ENCODE data around the gene GPRIN2.
"Not testable (repeated sequence)": the region's sequence is repeated elsewhere in the genome, so short reads cannot be mapped to it uniquely, and the experiment has no call there.

Gene GPRIN2

DNA sequence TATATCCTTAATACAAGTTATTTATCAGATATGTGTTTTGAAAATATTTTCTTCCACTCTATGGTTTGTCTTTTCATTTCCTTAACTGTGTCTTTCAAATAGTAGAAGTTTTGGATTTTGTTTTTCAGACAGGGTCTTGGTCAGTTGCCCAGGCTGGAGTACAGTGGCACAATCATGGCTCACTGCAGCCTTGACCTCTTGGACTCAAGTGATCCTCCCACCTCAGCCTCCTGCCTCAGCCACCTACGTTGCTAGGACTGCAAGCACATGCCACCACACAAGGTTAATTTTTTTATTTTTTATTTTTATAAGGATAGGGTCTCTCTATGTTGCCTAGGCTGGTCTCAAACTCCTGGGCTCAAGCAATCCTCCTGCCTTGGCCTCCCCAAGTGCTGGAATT, 24.2 kb downstream of the GPRIN2 start:
- DNase-seq: not testable (repeated sequence)

DNA sequence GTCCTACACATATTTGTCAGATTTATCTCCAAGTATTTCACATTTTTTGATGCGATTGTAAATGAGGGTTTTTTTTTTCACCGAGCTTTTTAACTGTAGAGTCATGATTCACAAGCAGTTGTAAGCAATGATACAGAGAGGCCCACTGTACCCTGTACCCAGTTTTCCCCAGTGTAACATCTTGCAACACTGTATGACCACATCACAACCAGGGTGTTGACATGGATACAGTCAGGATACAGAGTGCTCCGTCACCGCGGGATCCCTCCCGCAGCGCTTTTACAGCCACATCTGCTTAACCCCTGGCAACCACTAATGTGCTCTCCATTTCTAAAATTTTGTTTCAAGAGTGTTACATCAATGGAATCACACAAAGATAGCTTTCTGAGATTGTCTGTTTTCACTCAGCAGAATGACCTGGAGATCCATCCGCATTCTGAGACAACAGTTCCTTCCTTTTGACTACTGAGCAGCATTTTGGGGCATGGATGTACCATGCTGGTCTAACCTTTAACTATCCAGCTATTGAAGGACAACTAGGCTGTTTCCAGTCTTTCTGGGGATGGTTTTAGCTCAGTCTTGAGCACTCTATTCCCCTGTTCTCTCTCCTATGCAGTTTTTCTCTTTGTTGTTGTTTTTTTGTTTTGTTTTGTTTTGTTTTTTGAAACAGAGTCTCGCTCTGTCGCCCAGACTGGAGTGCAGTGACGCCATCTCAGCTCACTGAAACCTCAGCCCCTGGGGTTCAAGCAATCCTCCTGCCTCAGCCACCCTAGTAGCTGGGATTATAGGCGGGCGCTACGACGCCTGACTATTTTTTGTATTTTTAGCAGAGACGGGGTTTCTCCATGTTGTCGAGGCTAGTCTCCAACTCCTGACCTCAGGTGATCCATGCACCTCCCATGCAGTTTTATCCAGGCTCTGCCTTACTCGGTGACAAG, 25.9 kb downstream of the GPRIN2 start:
- no peak for DNase-seq

DNA sequence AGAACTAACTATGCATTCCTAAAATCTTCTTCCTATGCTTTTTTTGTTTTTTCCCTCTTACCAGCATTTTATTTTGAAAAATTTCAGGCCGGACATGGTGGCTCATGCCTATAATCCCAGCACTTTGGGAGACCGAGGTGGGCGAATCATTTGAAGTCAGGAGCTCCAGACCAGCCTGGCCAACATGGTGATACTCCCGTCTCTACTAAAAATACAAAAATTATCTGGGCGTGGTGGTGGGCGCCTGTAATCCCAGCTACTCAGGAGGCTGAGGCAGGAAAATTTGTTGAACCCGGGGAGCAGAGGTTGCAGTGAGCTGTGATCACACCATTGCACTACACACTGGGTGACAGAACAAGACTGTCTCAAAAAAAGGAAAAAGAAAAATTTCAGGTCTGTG, 26.7 kb downstream of the GPRIN2 start:
- not testable (repeated sequence) for DNase-seq

DNA sequence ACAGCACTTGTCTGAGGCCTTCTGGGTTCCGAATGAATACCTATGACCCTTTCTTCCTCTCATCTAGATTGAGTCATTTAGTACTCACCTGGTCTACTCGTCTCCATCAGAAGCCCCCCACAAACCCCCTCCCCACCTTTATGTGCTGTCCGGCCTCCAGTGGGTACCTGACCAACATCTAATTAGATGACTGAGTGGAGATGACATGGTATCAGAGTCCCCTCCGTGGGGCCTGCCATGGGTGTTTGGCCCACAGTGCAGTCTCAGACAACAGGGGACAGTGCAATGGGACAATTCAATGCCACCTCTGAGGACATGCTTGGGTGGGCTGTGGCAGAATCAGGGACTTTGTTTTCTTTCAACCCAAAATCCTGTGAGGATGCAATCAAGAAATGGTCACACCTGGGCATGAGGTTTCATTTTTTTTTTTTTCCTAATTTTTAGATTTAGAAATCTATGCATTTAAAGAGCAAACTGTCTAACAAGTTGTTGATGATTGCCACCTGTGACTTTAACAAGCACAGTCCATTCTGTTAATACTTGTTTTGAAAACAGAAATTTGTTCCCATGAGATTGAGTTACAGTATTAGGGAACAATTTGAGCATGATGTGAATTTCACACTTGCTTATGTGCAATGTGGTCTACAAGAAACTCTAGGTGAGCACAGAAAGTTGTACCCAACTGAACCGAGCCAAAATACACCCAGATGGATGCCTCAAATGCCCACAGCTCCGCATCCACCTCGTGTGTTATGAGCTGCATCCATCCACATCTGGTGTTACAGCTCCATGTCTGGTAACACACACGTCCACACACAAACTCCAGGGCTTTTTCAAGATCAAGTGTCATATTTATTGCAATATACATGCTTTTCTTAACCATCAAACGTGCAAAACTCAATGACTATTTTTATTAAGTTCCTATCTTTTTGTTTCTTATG, 27.5 kb downstream of the GPRIN2 start:
- DNase-seq: no peak

DNA sequence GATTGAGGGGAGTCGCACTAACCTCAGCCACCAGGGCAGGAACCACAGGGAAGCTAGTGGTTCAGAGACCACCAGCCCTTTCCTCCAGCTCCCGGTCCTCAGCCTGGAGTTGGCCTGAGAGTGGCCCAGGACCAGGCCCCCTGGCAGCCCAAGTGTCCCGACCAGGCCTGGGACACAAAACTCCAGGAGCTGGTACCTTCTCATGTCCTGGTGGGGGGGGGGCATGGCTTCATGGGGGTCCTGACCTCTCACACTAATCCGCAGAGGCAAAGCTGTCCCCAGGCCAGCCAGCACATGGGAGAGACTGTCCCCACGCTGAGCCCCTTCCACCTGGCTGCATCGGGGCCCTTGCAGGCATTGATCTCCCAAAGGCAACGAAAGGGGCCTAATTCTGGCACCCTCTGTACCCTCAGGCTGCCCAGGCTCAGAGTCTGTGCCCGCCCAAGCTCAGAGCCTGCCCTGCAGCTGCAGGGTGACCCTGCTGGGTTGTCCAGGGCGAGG, 28.2 kb downstream of the GPRIN2 start:
- no peak for DNase-seq

DNA sequence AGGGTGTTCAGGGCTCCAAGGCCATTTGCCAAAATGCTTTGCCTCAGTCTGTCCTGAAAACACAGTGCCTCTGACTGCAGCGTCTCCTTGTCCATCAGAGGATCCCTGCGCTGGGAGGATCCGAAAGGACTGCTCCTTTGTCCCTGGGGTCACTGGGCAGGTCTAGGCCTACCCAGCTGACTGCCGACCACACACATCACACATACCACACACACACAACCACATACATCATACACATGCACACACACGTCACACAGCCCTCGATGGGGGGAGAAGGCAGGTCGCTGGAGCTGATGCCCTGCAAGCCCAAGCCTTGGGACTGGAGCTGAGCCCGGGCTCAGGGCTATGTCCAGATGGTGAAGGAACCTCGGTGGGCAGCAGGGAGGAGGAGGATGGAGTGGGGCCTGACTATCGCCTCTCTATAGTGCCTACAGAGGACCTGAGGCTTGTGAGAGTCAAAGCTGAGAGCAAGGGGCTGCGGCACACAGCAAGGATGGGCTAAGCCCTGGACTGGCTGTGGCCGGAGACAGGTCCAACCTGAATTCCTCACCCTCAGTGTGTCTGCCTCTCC, 29.1 kb downstream of the GPRIN2 start:
- DNase-seq: no peak

DNA sequence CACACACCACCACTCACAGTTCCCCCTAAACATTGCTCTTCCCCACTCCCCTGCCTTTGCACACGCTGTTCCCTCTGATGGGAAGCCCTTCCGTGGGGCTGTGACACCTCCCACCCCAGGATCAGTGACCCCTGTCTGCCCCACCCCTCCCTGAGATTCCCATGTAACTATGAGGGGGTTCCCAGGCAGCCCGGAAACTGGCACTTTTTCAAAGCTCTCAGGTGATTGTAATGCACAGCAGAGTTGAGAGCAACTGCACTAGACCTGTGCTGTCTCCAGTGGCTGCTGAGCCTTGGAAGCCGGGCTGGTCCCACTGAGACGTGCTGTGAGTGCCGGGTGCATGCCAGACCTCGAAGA, 29.8 kb downstream of the GPRIN2 start:
- DNase-seq: no peak

DNA sequence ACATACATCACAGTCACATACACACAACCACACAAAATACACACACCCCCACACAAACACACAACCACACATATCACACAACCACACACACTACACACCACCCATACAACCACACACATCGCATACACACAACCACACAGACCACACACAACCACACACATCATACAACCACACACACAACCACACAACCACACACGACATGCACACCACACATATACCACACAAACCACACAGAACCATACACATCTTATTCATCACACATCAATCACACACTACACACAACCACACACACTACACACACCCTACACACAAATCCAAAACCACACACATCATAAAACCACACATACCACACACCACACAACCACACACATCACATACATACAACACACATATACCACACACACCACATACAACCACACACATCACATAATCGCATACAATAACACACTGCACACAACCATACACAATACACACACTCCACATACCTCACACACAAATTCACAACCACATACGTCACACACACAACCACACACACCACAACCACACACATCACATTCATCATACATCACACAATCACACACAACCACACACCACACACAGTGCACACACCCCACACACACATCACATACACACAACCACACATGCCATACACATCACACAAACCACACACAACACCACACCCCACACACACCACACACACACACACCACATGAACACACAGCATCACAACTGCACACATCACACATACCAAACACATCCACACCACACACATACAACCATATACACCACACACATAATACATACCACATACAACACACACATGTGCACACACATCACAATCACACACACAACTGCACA, 30.4 kb downstream of the GPRIN2 start:
- no peak for DNase-seq

DNA sequence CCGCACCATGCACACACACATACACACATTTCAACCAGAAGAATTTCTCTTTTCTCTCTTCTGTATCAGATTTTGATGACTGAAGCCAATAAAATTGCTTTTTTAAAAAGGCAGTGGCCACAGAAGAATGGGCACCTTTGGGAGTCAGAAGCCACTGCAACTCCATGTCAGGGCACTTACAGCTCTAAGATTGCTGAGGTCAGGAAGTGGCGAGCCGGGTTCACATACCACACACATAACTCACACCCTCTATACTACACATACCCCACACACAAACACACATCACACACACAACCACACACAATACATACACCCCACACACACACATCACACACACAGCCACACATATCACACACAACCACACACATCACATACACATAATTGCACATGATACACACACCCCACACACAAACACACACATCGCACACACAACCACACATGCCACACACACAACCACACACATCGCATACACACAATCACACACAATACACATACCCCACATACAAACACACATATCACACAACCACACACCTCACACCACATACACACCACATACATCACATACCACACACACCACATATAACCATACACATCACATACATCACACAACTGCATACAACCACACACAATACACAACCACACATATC, 31.2 kb downstream of the GPRIN2 start:
- DNase-seq: no peak

DNA sequence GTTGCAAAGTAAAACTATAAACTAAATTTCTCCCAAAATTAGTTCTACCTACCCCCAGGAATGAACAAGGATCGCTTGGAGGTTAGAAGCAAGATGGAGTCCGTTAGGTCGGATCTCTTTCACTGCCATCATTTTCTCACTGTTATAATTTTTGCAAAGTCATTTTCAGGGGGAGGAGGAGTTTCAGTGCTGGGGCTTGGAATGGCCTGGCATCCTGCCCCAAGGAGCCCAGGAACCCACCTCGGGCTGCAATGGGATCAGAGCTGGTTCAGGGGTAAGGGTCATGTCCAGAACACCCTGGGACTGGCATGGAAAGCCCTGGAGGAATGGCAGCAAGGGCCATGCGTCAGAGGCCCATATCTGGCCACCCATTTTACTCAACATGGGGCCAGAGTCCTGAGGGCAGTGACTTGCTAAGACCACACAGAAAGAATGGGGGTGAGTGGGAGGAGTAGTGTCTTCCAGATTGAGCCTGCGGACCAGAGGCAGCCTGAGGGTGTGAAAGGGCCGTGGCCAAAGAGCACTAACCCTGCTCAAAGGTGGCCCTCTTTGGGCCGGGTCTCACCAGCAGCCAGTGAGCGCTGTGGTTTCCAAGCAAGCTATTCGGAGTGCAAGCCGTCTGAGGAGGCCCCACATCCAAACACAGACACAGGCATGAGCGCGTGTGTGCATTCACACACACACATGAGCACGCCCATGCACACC, 31.8 kb downstream of the GPRIN2 start:
- DNase-seq: no peak

DNA sequence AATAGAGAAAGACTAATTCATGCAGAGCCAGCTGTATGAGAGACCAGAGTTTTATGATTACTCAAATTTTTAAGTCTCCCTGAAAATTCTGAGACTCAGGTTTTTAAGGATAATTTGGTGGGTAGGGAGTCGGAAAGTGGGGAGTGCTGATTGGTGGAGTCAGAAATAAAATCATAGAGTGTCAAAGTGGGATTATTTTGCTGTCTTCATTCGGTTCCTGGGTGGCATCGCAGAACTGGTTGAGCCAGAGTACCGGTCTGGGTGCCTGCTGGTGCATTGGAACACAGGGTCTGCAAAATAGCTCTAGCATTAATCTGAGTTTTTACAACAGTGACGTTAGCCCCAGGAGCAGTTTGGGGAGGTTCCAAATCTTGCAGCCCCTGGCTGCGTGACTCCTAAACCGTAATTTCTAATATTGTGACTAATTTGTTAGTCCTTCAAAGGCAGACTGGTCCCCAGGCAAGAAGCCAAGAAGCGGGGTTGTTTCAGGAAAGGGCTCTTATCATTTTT, 32.4 kb downstream of the GPRIN2 start:
- DNase-seq: no peak

DNA sequence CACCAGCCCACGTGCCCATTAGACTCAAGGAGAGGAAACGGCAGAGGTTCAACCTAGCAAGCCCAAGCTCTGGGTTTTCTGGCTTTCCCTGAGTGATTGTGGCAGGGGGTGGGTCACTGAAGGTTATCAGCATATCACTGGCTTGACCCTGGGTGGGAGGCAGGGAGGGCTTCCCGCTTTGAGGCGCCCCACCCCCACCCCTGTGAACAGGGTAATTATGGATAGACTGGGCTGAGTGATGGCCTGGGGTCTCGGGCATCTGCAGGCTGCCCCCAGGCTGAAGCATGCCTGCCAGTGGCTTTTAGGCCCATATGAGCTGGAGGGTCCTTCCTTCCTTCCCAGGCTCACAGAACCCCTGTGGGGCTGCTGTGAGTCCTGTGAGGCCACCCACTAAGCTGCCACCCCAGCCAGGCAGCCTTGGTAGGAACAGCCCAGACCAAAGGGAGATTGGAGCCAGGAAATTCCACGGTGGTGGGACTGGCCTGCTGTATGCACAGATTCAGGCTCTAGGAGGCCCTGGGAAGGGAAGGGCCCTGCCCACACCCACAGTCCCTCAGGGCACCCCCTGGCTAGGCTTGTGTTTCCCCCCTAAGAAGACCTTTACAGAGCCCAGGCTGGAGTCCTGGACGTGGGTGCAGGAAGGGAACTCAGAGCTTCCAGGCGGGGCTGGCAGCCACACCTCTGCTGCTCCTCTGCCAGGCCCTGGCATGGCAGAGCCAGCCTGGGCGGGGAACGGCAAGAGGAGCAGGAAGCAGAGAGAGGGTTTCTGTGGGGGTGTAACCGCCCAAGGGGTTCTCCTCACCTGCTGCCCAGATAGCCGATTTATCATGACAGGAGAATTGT, 33.1 kb downstream of the GPRIN2 start:
- DNase-seq: no peak

DNA sequence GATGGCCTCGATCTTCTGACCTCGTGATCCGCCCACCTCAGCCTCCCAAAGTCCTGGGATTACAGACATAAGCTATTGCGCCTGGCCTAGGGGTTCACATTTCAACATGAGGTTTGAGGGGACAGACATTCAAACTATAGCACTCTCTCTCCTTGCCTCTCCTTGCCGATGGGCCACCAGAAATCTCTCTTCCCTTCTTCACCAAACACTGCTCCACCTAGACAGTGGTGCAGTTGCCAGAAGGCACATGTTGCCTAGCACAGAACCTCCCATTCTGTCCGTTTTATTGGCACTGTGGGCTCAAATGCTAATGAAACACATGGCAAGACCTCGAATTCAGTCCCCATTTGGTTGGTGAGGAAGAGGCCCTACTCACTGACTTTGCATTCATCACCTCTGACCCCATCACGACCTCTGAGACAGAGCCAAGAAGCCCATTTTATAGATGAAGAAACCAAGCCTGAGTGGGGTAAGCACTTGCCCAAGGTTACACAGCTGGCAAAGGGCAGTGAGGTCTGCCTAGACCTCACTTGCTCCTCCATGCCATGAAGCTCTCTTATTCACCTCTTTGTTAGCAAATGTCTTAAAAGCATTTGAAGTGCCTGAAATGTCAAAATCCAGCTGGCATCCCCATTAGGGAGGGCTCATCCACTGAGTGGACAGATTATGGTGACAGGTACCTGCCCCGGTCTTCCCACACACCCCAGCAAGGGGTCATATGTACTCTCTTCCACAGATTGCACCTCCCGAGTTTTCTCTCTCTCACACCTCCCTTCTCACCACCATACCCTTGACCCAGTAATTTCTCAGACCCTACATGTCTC, 34.0 kb downstream of the GPRIN2 start:
- DNase-seq: no peak

DNA sequence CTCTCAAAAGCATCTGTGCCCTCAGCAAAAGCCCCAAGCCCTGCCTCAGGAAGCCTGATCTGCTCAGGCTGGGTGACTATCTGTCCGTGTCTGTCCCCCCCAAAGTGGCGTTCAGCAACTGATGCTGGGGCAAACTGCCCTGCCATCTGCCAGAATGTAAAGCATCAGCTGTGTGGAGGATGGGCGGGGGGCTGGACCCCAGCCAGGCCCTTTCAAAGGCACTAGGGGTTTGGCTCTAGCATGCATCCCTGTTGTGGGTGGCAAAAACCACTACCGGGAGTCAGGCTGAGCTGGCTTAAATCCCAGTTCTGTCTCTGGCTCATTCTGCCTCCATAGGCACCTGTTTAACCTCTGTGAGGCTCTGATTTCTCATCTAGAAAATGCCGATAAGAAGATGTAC, 35.5 kb downstream of the GPRIN2 start:
- no peak for DNase-seq

DNA sequence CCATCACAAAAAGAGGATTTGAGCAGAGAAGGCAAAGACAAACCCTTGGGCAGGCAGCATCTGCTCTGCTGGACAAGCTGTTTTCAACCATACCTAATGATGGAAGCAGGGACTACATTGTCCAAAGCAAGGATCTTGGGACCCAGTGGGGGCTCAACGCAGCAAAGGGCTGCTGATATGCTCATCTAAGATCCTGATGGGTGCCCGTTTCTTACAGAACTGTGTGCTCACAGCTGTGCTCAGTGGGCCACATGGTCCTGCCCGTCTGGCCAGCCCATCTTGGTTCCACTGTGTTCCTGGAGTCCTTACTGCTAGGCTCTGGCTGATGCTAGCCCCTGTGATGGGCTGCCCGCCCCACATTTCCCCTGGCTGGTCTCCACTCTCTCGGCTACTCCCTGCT, 36.1 kb downstream of the GPRIN2 start:
- DNase-seq: no peak

DNA sequence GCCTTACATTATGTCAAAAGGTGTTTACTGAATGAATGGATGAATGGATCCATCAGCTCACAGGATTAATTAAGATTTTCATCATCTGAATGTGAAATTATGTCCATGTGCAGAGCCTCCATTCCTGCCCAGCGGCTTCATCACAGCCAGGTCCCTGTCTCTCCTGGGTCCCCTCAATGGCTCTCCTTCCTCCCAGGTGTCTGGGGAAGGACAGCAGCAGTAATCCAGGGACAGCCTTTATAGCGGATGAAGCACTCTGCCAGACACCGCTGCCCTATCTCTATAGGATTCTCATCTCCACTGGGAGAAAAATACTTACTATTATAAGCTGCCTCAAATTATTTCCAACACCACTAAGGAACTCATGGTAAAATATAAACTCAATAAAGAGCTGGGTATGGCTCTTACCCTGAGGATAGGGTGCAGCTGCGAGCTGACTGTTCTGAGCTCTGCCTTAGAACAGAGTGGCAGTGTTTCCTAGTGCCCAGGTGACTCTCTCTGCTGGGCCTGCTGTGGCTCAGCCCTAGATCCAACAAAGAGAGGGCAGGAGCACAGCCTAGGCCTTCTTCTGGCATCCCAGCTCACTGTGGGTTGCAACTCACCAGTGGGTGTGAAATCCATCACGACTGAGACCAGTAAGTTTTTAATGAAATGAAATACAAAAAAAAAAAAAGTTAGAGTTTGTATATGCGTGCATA, 38.3 kb downstream of the GPRIN2 start:
- DNase-seq: no peak

DNA sequence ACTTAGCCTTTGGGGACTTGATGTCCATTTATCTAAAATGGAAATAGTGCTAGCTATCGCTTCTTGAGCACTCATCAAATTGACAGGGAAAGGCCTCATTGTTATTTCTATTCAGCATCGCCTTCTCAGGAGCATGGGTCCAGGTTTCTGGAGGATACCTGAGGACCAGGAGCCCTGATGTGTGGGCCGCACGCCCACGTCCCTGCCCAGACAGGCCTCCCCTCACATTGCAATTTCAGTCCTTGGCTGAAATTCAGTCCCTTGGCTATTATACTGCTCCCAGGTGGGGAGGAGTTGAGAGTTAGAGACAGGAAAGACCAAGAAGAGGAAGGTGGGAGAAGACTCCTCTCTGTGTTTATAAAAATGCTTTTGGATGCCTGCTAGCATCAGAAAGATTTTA, 38.9 kb downstream of the GPRIN2 start:
- no peak for DNase-seq

DNA sequence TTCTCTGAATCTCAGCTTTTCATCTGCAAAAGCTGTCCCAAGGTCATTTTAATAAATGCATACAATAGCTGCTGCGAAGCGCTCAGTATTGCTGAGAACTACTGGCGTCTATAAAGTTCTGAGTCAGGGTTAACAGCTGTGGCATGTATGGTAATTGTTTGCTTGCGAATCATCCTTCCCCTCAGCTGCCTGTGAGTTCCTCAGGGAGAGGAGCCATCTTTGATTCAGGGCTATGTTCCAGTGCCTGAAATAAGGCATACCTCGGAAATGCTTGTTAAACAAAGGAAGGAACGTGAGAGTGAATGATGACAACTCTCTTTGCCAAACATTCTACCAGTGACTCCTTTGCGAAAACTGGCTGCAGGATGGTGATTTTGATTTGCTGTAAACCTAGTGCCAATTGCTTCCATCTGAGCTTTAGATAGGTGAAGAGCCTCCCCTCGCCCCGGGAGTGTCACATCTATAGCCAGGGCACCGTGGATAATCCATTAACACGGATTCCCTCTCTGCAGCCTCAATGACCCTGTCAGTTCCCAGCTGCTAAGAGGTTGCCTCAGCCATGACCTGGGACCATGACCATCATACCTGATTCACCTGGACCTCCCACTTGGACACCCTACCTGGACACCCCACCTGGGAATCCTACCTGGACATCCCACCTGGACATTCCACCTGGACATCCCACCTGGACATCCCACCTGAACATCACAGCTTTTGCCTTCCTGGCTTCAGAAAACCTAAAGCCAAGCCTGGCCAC, 39.6 kb downstream of the GPRIN2 start:
- DNase-seq: no peak

Measured in SIG-M5 (cell line).